NCI-H1105 treated with DMSO at 0.1 percent for 48 hours (cell line): ENCODE results near the gene HVCN1.
"Not testable (repeated sequence)": the region's sequence is repeated elsewhere in the genome, so short reads cannot be mapped to it uniquely, and the experiment has no call there.

ENCODE experiments used
- DNase-seq: peaks from one replicate; lab custom pipeline; 2025; lab: John Stamatoyannopoulos, UW

Gene HVCN1

GRCh38 chr12:110668480-110669192 is 20.3 kb downstream of the HVCN1 start:
- DNase-seq = no peak

- DNase-seq = no peak
Measured at GRCh38 chr12:110667671-110668070, 21.2 kb downstream of the HVCN1 start.

GRCh38 chr12:110666892-110667291 is 22.0 kb downstream of the HVCN1 start:
- DNase-seq = no peak

GRCh38 chr12:110661337-110661972 is 27.5 kb downstream of the HVCN1 start:
- no peak for DNase-seq

GRCh38 chr12:110658878-110659277 is 30.0 kb downstream of the HVCN1 start:
- DNase-seq = no peak

- DNase-seq = no peak
Measured at GRCh38 chr12:110658242-110658641, 30.7 kb downstream of the HVCN1 start.

- DNase-seq = no peak
Measured at GRCh38 chr12:110657747-110658146, 31.2 kb downstream of the HVCN1 start.

GRCh38 chr12:110656071-110656655 is 32.8 kb downstream of the HVCN1 start:
- no peak for DNase-seq

- DNase-seq = not testable (repeated sequence)
Measured at GRCh38 chr12:110654238-110654637, 34.7 kb downstream of the HVCN1 start.

- no peak for DNase-seq
Measured at GRCh38 chr12:110649341-110649847, 39.5 kb downstream of the HVCN1 start.

- DNase-seq = no peak
Measured at GRCh38 chr12:110647631-110648040, 41.3 kb downstream of the HVCN1 start.

GRCh38 chr12:110641521-110641920 is 47.4 kb downstream of the HVCN1 start:
- DNase-seq = no peak

GRCh38 chr12:110640275-110641025 is 48.5 kb downstream of the HVCN1 start:
- DNase-seq = no peak

- DNase-seq = no peak
Measured at GRCh38 chr12:110639336-110640141, 49.4 kb downstream of the HVCN1 start.

- no peak for DNase-seq
Measured at GRCh38 chr12:110638796-110639195, 50.1 kb downstream of the HVCN1 start.

GRCh38 chr12:110637869-110638441 is 51.0 kb downstream of the HVCN1 start:
- no peak for DNase-seq

GRCh38 chr12:110636516-110636915 is 52.4 kb downstream of the HVCN1 start:
- no peak for DNase-seq

- DNase-seq = no peak
Measured at GRCh38 chr12:110635055-110635454, 53.9 kb downstream of the HVCN1 start.

GRCh38 chr12:110627500-110628195 is 61.3 kb downstream of the HVCN1 start:
- DNase-seq = no peak

GRCh38 chr12:110622582-110622981 is 66.3 kb downstream of the HVCN1 start:
- DNase-seq = no peak

- no peak for DNase-seq
Measured at GRCh38 chr12:110619534-110619953, 69.4 kb downstream of the HVCN1 start.
